Spinal cord (tissue), 10 donors: Measurements from ENCODE around the gene SLC25A47. TPM values are rescaled to one million over a fixed set of nuclear protein-coding genes. Genes with fewer than 3 reads are reported as not detected.

Experiments
- DNase-seq, 6 donors: peaks; one replicate each; pipeline versions ENCODE4 v3.0.0 to v3.0.0-alpha.2; 2013 to 2015; ENCODE audit warnings: low spot score in 6 of 6, low read depth in 4 of 6
- H3K27ac ChIP-seq: one replicate; pipeline ENCODE4 v1.5.1; 2013; ENCODE audit warnings: low read depth, low read length, control low read depth
- H3K27me3 ChIP-seq: one replicate; pipeline ENCODE4 v1.6.1; 2013; ENCODE audit warnings: low read length; ENCODE audit not compliant: control insufficient read depth, insufficient read depth
- H3K36me3 ChIP-seq: one replicate; pipeline ENCODE4 v1.6.1; 2013; ENCODE audit warnings: low read length; ENCODE audit not compliant: control insufficient read depth, insufficient read depth
- H3K4me1 ChIP-seq: one replicate; pipeline ENCODE4 v1.6.1; 2013; ENCODE audit warnings: low read length; ENCODE audit not compliant: control insufficient read depth, insufficient read depth
- H3K4me3 ChIP-seq: one replicate; pipeline ENCODE4 v1.5.1; 2013; ENCODE audit warnings: low read depth, low read length, control low read depth
- H3K9me3 ChIP-seq: one replicate; pipeline ENCODE4 v1.6.1; 2013; ENCODE audit warnings: low read length; ENCODE audit not compliant: control insufficient read depth, insufficient read depth
- WGBS: methylation state at CpG from one replicate; pipeline ENCODE4 v1.1.5; 2013; ENCODE audit warnings: missing lambda C conversion rate; ENCODE audit not compliant: insufficient coverage; 5-methylcytosine and 5-hydroxymethylcytosine counted together
- long read RNA-seq, 4 donors: transcript quantifications; one replicate each; lab custom pipeline, GENCODE V29; 2026
- polyA plus RNA-seq, 2 donors: library from polyadenylated mRNA; unstranded; fragments of 120-200 nt; gene quantifications; one replicate each; pipeline ENCODE4 v1.2.1, GENCODE V29; 2013; ENCODE audit not compliant: insufficient read length in 2 of 2
- total RNA-seq, 2 donors: library from RNA; depleted of rRNA in 1 of 2; stranded (reverse); fragments of 120-200 nt in 1 of 2; fragments of >200 nt in 1 of 2; gene quantifications; one replicate each; pipeline versions ENCODE4 v1.2.3 to v1.2.4, GENCODE V29; 2013 to 2014
- donor health status: healthy.

Gene SLC25A47, protein sequence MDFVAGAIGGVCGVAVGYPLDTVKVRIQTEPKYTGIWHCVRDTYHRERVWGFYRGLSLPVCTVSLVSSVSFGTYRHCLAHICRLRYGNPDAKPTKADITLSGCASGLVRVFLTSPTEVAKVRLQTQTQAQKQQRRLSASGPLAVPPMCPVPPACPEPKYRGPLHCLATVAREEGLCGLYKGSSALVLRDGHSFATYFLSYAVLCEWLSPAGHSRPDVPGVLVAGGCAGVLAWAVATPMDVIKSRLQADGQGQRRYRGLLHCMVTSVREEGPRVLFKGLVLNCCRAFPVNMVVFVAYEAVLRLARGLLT
- not detected for total RNA-seq
- polyA plus RNA-seq: not detected
- long read RNA-seq, donor 1: 0 reads
- long read RNA-seq, donor 2: 0 reads
- long read RNA-seq, donor 3: 0 reads
- long read RNA-seq, donor 4: 0 reads

GRCh38 chr14:100323121-100323941, at the start of gene SLC25A47:
SLC25A47 (plus strand) TSS chr14:100323339; CDS start chr14:100323415, 76 bp downstream.
- no peaks in the 10 kb centered on the region for H3K27me3 ChIP-seq

GRCh38 chr14:100274250-100274649, 48.9 kb upstream of the SLC25A47 start:
- Histone ChIP-seq H3K36me3 (peaks cover 3% of the 10 kb centered on the region), H3K4me3 (no peak overlapping the region), H3K4me1 (peaks cover 3% of the 10 kb centered on the region), H3K27ac (no peak overlapping the region), H3K27me3 (no peaks in the 10 kb centered on the region), H3K9me3 (no peaks in the 10 kb centered on the region)
- WGBS: 100% methylated on average over 1 of the region's 4 CpGs
- no peak for DNase-seq

More at GRCh38 chr14:100323121-100323941, at the start of gene SLC25A47:
- 85% methylated on average over 16 of the region's 16 CpGs for WGBS
- Histone ChIP-seq H3K4me1 (peaks cover 2% of the 10 kb centered on the region), H3K36me3 (no peaks in the 10 kb centered on the region), H3K27ac (no peak within 1 kb of the TSS), H3K9me3 (no peaks in the 10 kb centered on the region), H3K4me3 (no peak within 1 kb of the TSS)
- no peak for DNase-seq

DNA sequence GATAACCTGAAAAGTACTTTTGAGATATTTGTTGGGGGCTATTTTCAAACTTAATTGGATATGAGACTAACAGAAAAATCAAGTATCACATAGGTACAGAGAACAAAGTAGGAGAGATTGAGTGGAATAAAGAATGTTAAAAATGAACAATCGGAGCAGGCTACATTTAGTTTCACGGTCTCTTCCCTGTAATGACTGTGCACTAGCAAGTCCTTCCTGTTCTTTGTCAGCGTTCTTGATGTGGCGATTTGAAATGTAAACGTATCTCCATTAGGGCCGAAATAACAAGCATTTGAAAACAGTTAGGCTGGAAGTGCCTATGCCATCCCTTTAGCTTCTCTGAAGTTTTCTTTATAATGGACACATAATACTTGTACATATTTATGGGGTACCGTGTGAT, 47.9 kb upstream of the SLC25A47 start:
- no peaks in the 10 kb centered on the region for H3K27me3 ChIP-seq
- H3K9me3 ChIP-seq: no peaks in the 10 kb centered on the region
- no peak for DNase-seq
- WGBS: 67% methylated on average over 2 of the region's 7 CpGs
- no peak overlapping the region for H3K4me3 ChIP-seq
- H3K27ac ChIP-seq: no peak overlapping the region
- H3K36me3 ChIP-seq: peaks cover 7% of the 10 kb centered on the region
- H3K4me1 ChIP-seq: peaks cover 3% of the 10 kb centered on the region

GRCh38 chr14:100278702-100279101, 44.4 kb upstream of the SLC25A47 start:
- Histone ChIP-seq H3K4me1 (peaks cover 7% of the 10 kb centered on the region), H3K36me3 (peaks cover 12% of the 10 kb centered on the region), H3K27ac (no peak overlapping the region), H3K4me3 (no peak overlapping the region), H3K27me3 (no peaks in the 10 kb centered on the region), H3K9me3 (no peaks in the 10 kb centered on the region)
- no peak for DNase-seq
- WGBS: 88% methylated on average over 7 of the region's 8 CpGs

DNA sequence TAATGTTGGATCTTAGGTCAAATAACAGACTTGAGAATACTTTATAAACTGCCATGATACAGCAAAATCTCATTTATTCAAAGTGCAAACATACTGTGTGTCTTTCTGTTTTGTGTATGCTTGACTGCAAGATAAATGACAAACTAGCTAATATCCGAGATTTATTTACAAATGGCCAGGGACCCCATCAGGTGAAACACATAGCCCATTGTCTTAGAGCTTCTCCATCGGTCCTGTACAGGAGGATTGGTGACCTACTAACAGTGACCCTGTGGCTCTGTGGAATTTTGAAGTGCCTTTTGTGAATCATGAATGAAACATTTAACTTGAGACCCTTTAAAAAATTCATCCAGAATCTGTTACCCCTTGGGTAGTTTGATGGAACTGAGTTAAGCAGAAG, 44.0 kb upstream of the SLC25A47 start:
- H3K36me3 ChIP-seq: peaks cover 12% of the 10 kb centered on the region
- no peak overlapping the region for H3K27ac ChIP-seq
- no peak for DNase-seq
- H3K4me1 ChIP-seq: peaks cover 7% of the 10 kb centered on the region
- no peaks in the 10 kb centered on the region for H3K27me3 ChIP-seq
- no peak overlapping the region for H3K4me3 ChIP-seq
- H3K9me3 ChIP-seq: no peaks in the 10 kb centered on the region
- WGBS: 40% methylated on average over 1 of the region's 2 CpGs

DNA sequence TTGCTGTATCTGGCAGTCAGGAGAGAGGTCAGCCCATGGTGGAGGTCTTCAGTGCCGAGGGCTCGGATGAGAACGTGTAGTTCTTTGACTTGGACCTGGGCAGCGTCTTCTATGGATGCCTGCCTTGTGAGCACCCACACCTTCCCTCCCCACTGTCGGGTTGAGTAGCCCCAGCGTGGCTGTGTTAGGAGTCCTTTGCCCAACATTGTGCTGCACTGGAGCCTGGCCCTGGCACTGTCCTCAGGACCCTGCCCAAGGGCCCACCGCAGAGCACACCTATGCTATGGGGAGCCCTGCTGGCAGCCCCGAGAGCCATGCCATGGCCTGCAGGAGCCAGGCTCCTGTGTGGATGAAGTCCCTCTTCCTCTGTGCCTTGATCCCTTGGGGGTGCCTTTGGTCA, 43.6 kb upstream of the SLC25A47 start:
- H3K27me3 ChIP-seq: no peaks in the 10 kb centered on the region
- H3K27ac ChIP-seq: no peak overlapping the region
- peaks cover 11% of the 10 kb centered on the region for H3K4me1 ChIP-seq
- no peak for DNase-seq
- H3K9me3 ChIP-seq: no peaks in the 10 kb centered on the region
- 92% methylated on average over 8 of the region's 8 CpGs for WGBS
- H3K4me3 ChIP-seq: no peak overlapping the region
- peaks cover 12% of the 10 kb centered on the region for H3K36me3 ChIP-seq

GRCh38 chr14:100281286-100282082, 41.7 kb upstream of the SLC25A47 start:
- Histone ChIP-seq H3K36me3 (peaks cover 12% of the 10 kb centered on the region), H3K4me3 (no peak overlapping the region), H3K4me1 (peaks cover 25% of the 10 kb centered on the region), H3K27ac (no peak overlapping the region), H3K9me3 (no peaks in the 10 kb centered on the region), H3K27me3 (no peaks in the 10 kb centered on the region)
- 79% methylated on average over 8 of the region's 11 CpGs for WGBS
- DNase-seq: no peak

- DNase-seq: no peak
- 94% methylated on average over 6 of the region's 7 CpGs for WGBS
- Histone ChIP-seq H3K4me1 (peaks cover 28% of the 10 kb centered on the region), H3K4me3 (no peak overlapping the region), H3K9me3 (no peaks in the 10 kb centered on the region), H3K27me3 (no peaks in the 10 kb centered on the region), H3K36me3 (peaks cover 12% of the 10 kb centered on the region), H3K27ac (no peak overlapping the region)
These were observed 41.1 kb upstream of the SLC25A47 start for GRCh38 chr14:100282083-100282350.

- H3K4me3 ChIP-seq: no peak overlapping the region
- H3K36me3 ChIP-seq: peaks cover 15% of the 10 kb centered on the region
- H3K27me3 ChIP-seq: no peaks in the 10 kb centered on the region
- H3K4me1 ChIP-seq: peaks cover 37% of the 10 kb centered on the region
- DNase-seq: no peak
- no peaks in the 10 kb centered on the region for H3K9me3 ChIP-seq
- WGBS: 91% methylated on average over 9 of the region's 9 CpGs
- no peak overlapping the region for H3K27ac ChIP-seq
These were observed 40.2 kb upstream of the SLC25A47 start for GRCh38 chr14:100282766-100283419.
